Measurements from ENCODE around the gene PHACTR1. TPM values are rescaled to one million over a fixed set of nuclear protein-coding genes. Genes with fewer than 3 reads are reported as not detected.

Gene PHACTR1
- total RNA-seq, 2 donors from 2014 or later, result 1.3 to 4.3 TPM

GRCh38 chr6:13163161-13163944 lies 446.8 kb downstream of the PHACTR1 start:
- H3K4me1 ChIP-seq (replicated peaks), result no peaks in the 10 kb centered on the region
- no peaks in the 10 kb centered on the region for H3K27me3 ChIP-seq (replicated peaks; ENCODE audit: insufficient read depth)
- intact Hi-C loops (cut with DNase I), result no loop called here
- DNase-seq (ENCODE audit: low spot score), result no peak
- H3K9me3 ChIP-seq, result no peaks in the 10 kb centered on the region
- TF ChIP-seq POLR2A (IDR thresholded peaks at IDR 0.05) (no peak), CTCF (IDR thresholded peaks at IDR 0.05) (no peak), POLR2AphosphoS5 (IDR thresholded peaks at IDR 0.05) (no peak)
- H3K36me3 ChIP-seq, result no peaks in the 10 kb centered on the region
- no peak overlapping the region for H3K4me3 ChIP-seq
- WGBS, result 88% methylated on average over 2 of the region's 2 CpGs
- H3K27ac ChIP-seq, result no peak overlapping the region

GRCh38 chr6:13164291-13164690 lies 447.7 kb downstream of the PHACTR1 start:
- TF ChIP-seq POLR2A (IDR thresholded peaks at IDR 0.05) (no peak), POLR2AphosphoS5 (IDR thresholded peaks at IDR 0.05) (no peak), CTCF (IDR thresholded peaks at IDR 0.05) (no peak)
- no peak overlapping the region for H3K4me3 ChIP-seq
- intact Hi-C loops (cut with DNase I), result no loop called here
- 92% methylated on average over 8 of the region's 8 CpGs for WGBS
- no peaks in the 10 kb centered on the region for H3K9me3 ChIP-seq
- H3K27ac ChIP-seq, result no peak overlapping the region
- H3K36me3 ChIP-seq, result no peaks in the 10 kb centered on the region
- no peaks in the 10 kb centered on the region for H3K4me1 ChIP-seq (replicated peaks)
- no peak for DNase-seq (ENCODE audit: low spot score)
- H3K27me3 ChIP-seq (replicated peaks; ENCODE audit: insufficient read depth), result no peaks in the 10 kb centered on the region

GRCh38 chr6:13165502-13166172 lies 449.1 kb downstream of the PHACTR1 start:
- Histone ChIP-seq H3K4me1 (replicated peaks) (no peaks in the 10 kb centered on the region), H3K9me3 (no peaks in the 10 kb centered on the region), H3K36me3 (no peaks in the 10 kb centered on the region), H3K27me3 (replicated peaks; ENCODE audit: insufficient read depth) (no peaks in the 10 kb centered on the region), H3K27ac (no peak overlapping the region), H3K4me3 (no peak overlapping the region)
- 64% methylated on average over 10 of the region's 10 CpGs for WGBS
- no peak for DNase-seq (ENCODE audit: low spot score)
- intact Hi-C loops (cut with DNase I), result no loop called here
- TF ChIP-seq POLR2AphosphoS5 (IDR thresholded peaks at IDR 0.05), result no peak
- no peak for TF ChIP-seq CTCF (IDR thresholded peaks at IDR 0.05)
- TF ChIP-seq POLR2A (IDR thresholded peaks at IDR 0.05), result no peak

- intact Hi-C loops (cut with DNase I), result no loop called here
- no peaks in the 10 kb centered on the region for H3K36me3 ChIP-seq
- H3K4me1 ChIP-seq (replicated peaks), result no peaks in the 10 kb centered on the region
- no peaks in the 10 kb centered on the region for H3K27me3 ChIP-seq (replicated peaks; ENCODE audit: insufficient read depth)
- TF ChIP-seq POLR2A (IDR thresholded peaks at IDR 0.05), result no peak
- TF ChIP-seq CTCF (IDR thresholded peaks at IDR 0.05), result no peak
- TF ChIP-seq POLR2AphosphoS5 (IDR thresholded peaks at IDR 0.05), result no peak
- no peak for DNase-seq (ENCODE audit: low spot score)
- H3K27ac ChIP-seq, result no peak overlapping the region
- H3K9me3 ChIP-seq, result no peaks in the 10 kb centered on the region
- no peak overlapping the region for H3K4me3 ChIP-seq
- 60% methylated on average over 5 of the region's 5 CpGs for WGBS
Observed at GRCh38 chr6:13166269-13166668, 449.7 kb downstream of the PHACTR1 start.

Data from prostate gland (tissue), 2 donors.